ENCODE results near the gene MYB.

DNA sequence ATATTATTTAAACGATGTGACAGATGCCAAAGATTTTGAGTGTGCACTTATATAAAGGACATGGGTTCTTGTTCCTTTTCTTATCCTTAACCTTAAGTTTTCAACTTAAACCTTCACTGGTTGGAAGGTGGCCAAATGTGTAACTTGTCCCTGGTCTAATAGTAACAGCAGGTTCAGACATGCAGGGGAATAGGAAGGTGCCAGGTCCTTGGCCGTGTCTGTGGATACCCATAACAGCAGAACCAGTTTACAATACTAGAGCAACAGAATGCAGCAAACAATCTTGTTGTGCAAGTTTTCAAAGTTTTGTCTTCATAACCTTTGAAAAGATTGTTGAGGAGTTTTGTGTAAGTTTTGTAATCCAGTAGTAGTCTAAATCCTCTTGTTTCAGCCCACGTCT lies 4.4 kb downstream of the MYB start:
- TF ChIP-seq CTCF (IDR thresholded peaks at IDR 0.05; ENCODE audit: extremely low read depth in 1 of 2, insufficient read depth in 1 of 2, low read depth in 1 of 2, low read length in 2 of 2) = no peak
- TF ChIP-seq JUN (IDR thresholded peaks at IDR 0.05; ENCODE audit: borderline replicate concordance, insufficient read depth, insufficient read length, low read depth) = no peak
- TF ChIP-seq POLR2AphosphoS5 (IDR thresholded peaks at IDR 0.05; ENCODE audit: insufficient read depth, low read depth, low read length) = no peak
- no peak for TF ChIP-seq POLR2A (IDR thresholded peaks at IDR 0.05; ENCODE audit: low read depth, low read length)
- TF ChIP-seq EZH2 (IDR thresholded peaks at IDR 0.05; ENCODE audit: borderline replicate concordance, low read depth, low read length, severe bottlenecking) = no peak
- no peak for TF ChIP-seq MAX (IDR thresholded peaks at IDR 0.05; ENCODE audit: insufficient read depth, insufficient read length)

Data from endothelial cell of umbilical vein (primary cell).